ENCODE data around the gene TTLL10.

Gene TTLL10

GRCh38 chr1:1204425-1204920 is 30.8 kb downstream of the TTLL10 start:
- H2AFZ ChIP-seq (ENCODE audit: low read depth, low read length, severe bottlenecking): no peak overlapping the region
- H3K27me3 ChIP-seq (ENCODE audit: low read length): no peaks in the 10 kb centered on the region
- no peak for TF ChIP-seq CTCF (IDR thresholded peaks at IDR 0.05; ENCODE audit: insufficient read depth, low read length, poor library complexity, severe bottlenecking)
- no peak for TF ChIP-seq EZH2phosphoT487 (conservative IDR thresholded peaks at IDR 0.05; ENCODE audit: low read length)
- H3K9ac ChIP-seq (ENCODE audit: low read length): no peak overlapping the region
- no peak overlapping the region for H3K27ac ChIP-seq (ENCODE audit: low read depth, low read length)
- H3K9me3 ChIP-seq (ENCODE audit: insufficient read depth, low read length): no peaks in the 10 kb centered on the region
- no peaks in the 10 kb centered on the region for H3K79me2 ChIP-seq (ENCODE audit: insufficient read depth, low read length)
- H3F3A ChIP-seq (ENCODE audit: insufficient read depth): no peaks in the 10 kb centered on the region
- no peak overlapping the region for H3K4me3 ChIP-seq (ENCODE audit: insufficient read depth, low read length, poor library complexity, severe bottlenecking)
- no peaks in the 10 kb centered on the region for H4K20me1 ChIP-seq (ENCODE audit: low read depth, low read length)
- no peak overlapping the region for H3K4me2 ChIP-seq (ENCODE audit: low read depth, low read length, poor library complexity, severe bottlenecking)
- no peaks in the 10 kb centered on the region for H3K9me2 ChIP-seq (replicated peaks; ENCODE audit: insufficient read depth, low read length)
- no peaks in the 10 kb centered on the region for H3K36me3 ChIP-seq (ENCODE audit: low read length)

- no peaks in the 10 kb centered on the region for H3K27me3 ChIP-seq (ENCODE audit: low read length)
- no peaks in the 10 kb centered on the region for H4K20me1 ChIP-seq (ENCODE audit: low read depth, low read length)
- H3K9ac ChIP-seq (ENCODE audit: low read length): no peak overlapping the region
- no peak overlapping the region for H2AFZ ChIP-seq (ENCODE audit: low read depth, low read length, severe bottlenecking)
- no peaks in the 10 kb centered on the region for H3K9me3 ChIP-seq (ENCODE audit: insufficient read depth, low read length)
- no peak overlapping the region for H3K4me3 ChIP-seq (ENCODE audit: insufficient read depth, low read length, poor library complexity, severe bottlenecking)
- H3K4me2 ChIP-seq (ENCODE audit: low read depth, low read length, poor library complexity, severe bottlenecking): no peak overlapping the region
- no peaks in the 10 kb centered on the region for H3K36me3 ChIP-seq (ENCODE audit: low read length)
- H3K9me2 ChIP-seq (replicated peaks; ENCODE audit: insufficient read depth, low read length): no peaks in the 10 kb centered on the region
- TF ChIP-seq CTCF (IDR thresholded peaks at IDR 0.05; ENCODE audit: insufficient read depth, low read length, poor library complexity, severe bottlenecking) (no peak), EZH2phosphoT487 (conservative IDR thresholded peaks at IDR 0.05; ENCODE audit: low read length) (no peak)
- no peak overlapping the region for H3K27ac ChIP-seq (ENCODE audit: low read depth, low read length)
- no peaks in the 10 kb centered on the region for H3K79me2 ChIP-seq (ENCODE audit: insufficient read depth, low read length)
- H3F3A ChIP-seq (ENCODE audit: insufficient read depth): no peaks in the 10 kb centered on the region
Observed at GRCh38 chr1:1204998-1205768, 31.5 kb downstream of the TTLL10 start.

- H3F3A ChIP-seq (ENCODE audit: insufficient read depth): no peaks in the 10 kb centered on the region
- no peaks in the 10 kb centered on the region for H3K36me3 ChIP-seq (ENCODE audit: low read length)
- no peaks in the 10 kb centered on the region for H3K27me3 ChIP-seq (ENCODE audit: low read length)
- no peak overlapping the region for H3K27ac ChIP-seq (ENCODE audit: low read depth, low read length)
- no peak overlapping the region for H3K9ac ChIP-seq (ENCODE audit: low read length)
- no peaks in the 10 kb centered on the region for H3K9me3 ChIP-seq (ENCODE audit: insufficient read depth, low read length)
- H3K4me2 ChIP-seq (ENCODE audit: low read depth, low read length, poor library complexity, severe bottlenecking): no peak overlapping the region
- H4K20me1 ChIP-seq (ENCODE audit: low read depth, low read length): no peaks in the 10 kb centered on the region
- no peaks in the 10 kb centered on the region for H3K79me2 ChIP-seq (ENCODE audit: insufficient read depth, low read length)
- no peak for TF ChIP-seq EZH2phosphoT487 (conservative IDR thresholded peaks at IDR 0.05; ENCODE audit: low read length)
- TF ChIP-seq CTCF (IDR thresholded peaks at IDR 0.05; ENCODE audit: insufficient read depth, low read length, poor library complexity, severe bottlenecking): no peak
- H3K9me2 ChIP-seq (replicated peaks; ENCODE audit: insufficient read depth, low read length): no peaks in the 10 kb centered on the region
- H3K4me3 ChIP-seq (ENCODE audit: insufficient read depth, low read length, poor library complexity, severe bottlenecking): no peak overlapping the region
- H2AFZ ChIP-seq (ENCODE audit: low read depth, low read length, severe bottlenecking): no peak overlapping the region
Observed at GRCh38 chr1:1205769-1206375, 32.2 kb downstream of the TTLL10 start.
